Stimulated activated CD8-positive, alpha-beta memory T cell treated with anti-CD3 and anti-CD28 coated beads, Interleukin-7, amount 100 ng/mL, for 4 hours (primary cell): Measurements from ENCODE around the gene DDR1.
"Not testable (repeated sequence)": the region's sequence is repeated elsewhere in the genome, so short reads cannot be mapped to it uniquely, and the experiment has no call there.

Source experiments
- DNase-seq, 2 donors: peaks; one replicate each; pipeline ENCODE4 v3.0.0-alpha.2; 2020; ENCODE audit warnings: low read depth in 2 of 2

The DDR1 gene

GRCh38 chr6:30917487-30917886, 33.2 kb downstream of the DDR1 start:
- DNase-seq = no peak

- no peak for DNase-seq
These were observed 34.4 kb downstream of the DDR1 start for GRCh38 chr6:30918670-30919069.

GRCh38 chr6:30922447-30922852, 38.1 kb downstream of the DDR1 start:
- no peak for DNase-seq

- DNase-seq = not testable (repeated sequence)
These were observed 39.8 kb downstream of the DDR1 start for GRCh38 chr6:30924040-30924627.

- DNase-seq = no peak
These were observed 42.3 kb downstream of the DDR1 start for GRCh38 chr6:30926644-30927043.

- DNase-seq = not testable (repeated sequence)
These were observed 42.8 kb downstream of the DDR1 start for GRCh38 chr6:30927080-30927479.

GRCh38 chr6:30928677-30929076, 44.4 kb downstream of the DDR1 start:
- DNase-seq = no peak

GRCh38 chr6:30930506-30930905, 46.2 kb downstream of the DDR1 start:
- DNase-seq = no peak

- DNase-seq = no peak
These were observed 47.0 kb downstream of the DDR1 start for GRCh38 chr6:30931272-30931671.

- DNase-seq = no peak
These were observed 47.8 kb downstream of the DDR1 start, which contains the start of gene SFTA2 for GRCh38 chr6:30931969-30932645. Gene SFTA2, minus strand, starts transcription at chr6:30932170. Its CDS starts 74 bp downstream, at chr6:30932096.

GRCh38 chr6:30932665-30933365, 48.5 kb downstream of the DDR1 start:
- no peak for DNase-seq

- DNase-seq = no peak
These were observed 50.7 kb downstream of the DDR1 start for GRCh38 chr6:30935018-30935417.

- DNase-seq = no peak
These were observed 52.9 kb downstream of the DDR1 start for GRCh38 chr6:30937265-30937664.

GRCh38 chr6:30938730-30939129, 54.4 kb downstream of the DDR1 start:
- DNase-seq = no peak

- no peak for DNase-seq
These were observed 55.2 kb downstream of the DDR1 start for GRCh38 chr6:30939473-30939872.

- no peak for DNase-seq
These were observed 56.2 kb downstream of the DDR1 start, which contains the start of gene MUCL3 for GRCh38 chr6:30940361-30940986. Gene MUCL3, plus strand, starts transcription at chr6:30940973. Its CDS starts 27 bp downstream, at chr6:30941000.

GRCh38 chr6:30942338-30943060, 58.2 kb downstream of the DDR1 start:
- DNase-seq = no peak

GRCh38 chr6:30944051-30944450, 59.7 kb downstream of the DDR1 start:
- DNase-seq = no peak

GRCh38 chr6:30945281-30945680, 61.0 kb downstream of the DDR1 start:
- no peak for DNase-seq

GRCh38 chr6:30947231-30947630, 62.9 kb downstream of the DDR1 start:
- no peak for DNase-seq

GRCh38 chr6:30948811-30949210, 64.5 kb downstream of the DDR1 start:
- DNase-seq = no peak
